Measurements from ENCODE around the gene OSGEPL1.

GRCh38 chr2:189799030-189799331 is 36.4 kb upstream of the OSGEPL1 start:
- TF ChIP-seq POLR2A (IDR thresholded peaks at IDR 0.05; ENCODE audit: low read depth) (no peak), POLR2AphosphoS5 (IDR thresholded peaks at IDR 0.05) (no peak), CTCF (IDR thresholded peaks at IDR 0.05) (no peak), EP300 (IDR thresholded peaks at IDR 0.05) (no peak)

Measured in esophagus muscularis mucosa (tissue), 4 donors.